Stimulated activated CD4-positive, alpha-beta T cell treated with anti-CD3 and anti-CD28 coated beads, Interleukin-2, amount 100 ng/mL, for 48 hours (primary cell): ENCODE results near the gene CDH23.

Experiments
- DNase-seq, 2 donors: peaks; one replicate each; pipeline ENCODE4 v3.0.0-alpha.2; 2020

The CDH23 gene

DNA sequence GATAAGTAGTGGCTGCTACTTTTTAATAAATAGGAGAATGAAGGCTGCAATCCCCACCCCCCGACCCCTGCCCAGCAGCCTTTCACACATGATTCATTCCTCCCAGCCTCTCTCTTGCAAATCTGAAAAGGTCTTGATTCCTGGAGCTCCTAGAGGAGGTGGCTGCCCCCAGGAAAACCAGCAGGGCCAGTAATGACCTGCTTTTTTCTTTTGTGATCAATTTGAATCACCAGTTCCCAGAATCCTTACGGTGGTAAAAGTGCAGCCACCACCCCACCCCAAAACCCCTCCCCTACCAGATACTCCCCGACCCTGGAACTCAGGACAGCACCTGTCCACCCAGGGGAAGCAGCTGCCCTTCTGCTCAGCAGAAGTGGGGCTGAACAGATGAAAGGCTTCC is 213.9 kb downstream of the CDH23 start:
- no peak for DNase-seq

DNA sequence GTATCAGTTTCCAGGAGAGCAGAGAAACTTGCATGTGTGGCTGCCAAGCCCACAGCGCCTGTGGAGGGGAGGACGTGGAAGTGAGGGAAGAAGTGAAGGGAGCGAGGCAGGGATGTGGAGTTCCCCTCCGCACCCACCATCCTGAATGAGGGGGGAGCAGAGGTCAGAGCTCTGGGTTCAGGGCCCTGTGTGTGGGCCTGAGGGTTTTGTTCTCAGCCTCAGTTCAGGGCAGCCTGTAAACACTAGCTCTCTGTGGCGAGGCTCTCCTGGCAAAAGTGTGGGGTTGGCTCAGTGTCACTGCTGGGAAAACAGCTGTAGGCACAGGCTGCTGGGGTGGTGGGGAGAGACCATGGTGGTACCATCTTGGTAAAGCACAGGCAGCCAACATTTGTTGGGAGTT is 214.4 kb downstream of the CDH23 start:
- no peak for DNase-seq

DNA sequence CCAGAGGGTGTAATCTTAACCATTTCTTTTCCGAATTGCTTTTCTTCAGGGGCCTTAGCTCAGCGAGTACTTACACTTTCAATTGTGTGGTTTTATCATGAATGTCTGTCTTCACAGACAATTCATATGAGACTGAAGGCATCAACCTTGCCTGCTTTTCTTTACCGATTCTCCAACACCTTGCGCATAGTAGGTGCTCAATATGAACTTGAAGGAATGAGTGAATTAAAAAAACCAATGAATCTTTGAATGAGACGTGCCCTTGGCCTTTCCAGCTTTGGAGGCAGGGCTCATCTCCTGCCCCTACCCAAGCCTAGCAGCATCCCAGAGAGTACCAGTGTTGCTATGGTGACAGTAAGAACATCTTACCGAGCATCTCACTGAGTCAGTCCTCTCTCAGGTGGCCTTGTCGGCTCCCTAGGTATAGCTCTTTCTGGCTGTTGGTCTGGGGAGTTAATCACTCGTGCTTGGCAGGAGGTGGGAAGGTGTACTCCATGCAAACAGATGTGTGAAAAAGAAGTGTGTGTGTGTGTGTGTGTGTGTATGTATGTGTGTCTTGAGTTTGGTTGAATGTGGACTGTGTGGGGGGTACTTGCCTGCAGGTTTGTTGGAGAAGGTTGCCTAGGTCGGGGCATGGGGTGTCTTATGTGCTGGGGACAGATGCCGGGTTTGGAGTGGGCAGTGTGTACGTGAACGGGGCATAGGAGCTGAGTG is 215.1 kb downstream of the CDH23 start:
- no peak for DNase-seq

DNA sequence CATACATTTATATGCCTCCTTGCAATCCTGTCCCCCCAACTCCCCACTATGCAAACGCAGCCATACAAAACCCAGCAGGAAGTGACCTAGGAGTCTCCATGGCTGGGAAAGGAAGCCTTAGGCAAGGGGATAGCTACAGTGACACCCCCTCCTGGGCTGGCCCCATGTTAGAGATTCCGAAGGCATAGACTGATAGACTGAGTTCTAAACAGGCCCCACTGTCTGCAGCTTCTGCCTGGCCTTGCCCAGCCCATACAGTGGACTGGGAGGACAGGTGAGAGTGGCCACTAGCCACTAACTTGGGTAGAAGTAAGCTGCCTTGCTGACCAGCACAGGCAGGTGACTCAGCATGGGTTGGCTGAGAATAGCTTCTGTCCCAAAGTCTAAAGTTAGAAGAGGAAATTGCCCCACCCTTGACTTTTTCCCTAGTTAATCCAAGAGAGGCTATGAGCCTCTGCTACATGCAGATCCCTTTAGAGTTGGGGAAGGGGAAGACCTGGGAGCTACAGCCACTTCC is 216.6 kb downstream of the CDH23 start:
- no peak for DNase-seq

DNA sequence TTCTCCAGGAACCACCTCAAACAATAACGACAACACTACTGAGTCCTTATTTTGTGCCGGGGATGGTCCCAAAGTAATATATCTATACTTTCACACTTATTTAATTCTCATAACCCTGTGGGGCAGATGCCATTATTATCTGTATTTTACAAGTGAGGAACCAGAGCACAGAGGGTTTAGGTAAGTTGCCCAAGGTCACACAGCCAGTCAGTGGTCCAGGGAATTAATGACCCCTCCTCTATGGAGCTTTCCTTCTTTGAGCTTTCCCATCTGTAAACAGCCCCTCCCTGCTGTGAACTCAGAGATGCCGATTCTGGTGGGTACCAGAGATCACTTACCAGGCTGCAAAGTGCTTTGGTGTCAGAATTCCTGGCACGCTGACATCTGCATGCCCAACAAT is 217.2 kb downstream of the CDH23 start:
- DNase-seq, result no peak

DNA sequence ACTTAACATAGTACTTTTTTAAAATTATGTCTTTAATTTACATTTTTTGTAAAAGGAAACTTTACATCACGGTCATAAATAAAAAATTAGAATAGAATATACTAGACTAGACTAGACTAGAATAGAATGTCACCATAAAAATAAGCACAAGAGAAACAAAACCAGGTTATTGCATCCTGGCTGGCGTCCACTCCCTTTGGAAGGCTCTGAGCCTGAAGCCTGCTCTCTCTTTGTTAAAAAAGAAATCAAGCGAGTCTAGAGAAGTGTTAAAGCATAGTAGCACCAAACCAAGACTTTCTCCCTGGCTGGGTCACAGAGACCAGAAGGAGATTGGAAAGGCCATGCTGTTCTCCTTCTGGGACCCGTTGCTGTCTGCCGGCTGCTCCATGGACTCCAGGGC is 218.2 kb downstream of the CDH23 start:
- no peak for DNase-seq

DNA sequence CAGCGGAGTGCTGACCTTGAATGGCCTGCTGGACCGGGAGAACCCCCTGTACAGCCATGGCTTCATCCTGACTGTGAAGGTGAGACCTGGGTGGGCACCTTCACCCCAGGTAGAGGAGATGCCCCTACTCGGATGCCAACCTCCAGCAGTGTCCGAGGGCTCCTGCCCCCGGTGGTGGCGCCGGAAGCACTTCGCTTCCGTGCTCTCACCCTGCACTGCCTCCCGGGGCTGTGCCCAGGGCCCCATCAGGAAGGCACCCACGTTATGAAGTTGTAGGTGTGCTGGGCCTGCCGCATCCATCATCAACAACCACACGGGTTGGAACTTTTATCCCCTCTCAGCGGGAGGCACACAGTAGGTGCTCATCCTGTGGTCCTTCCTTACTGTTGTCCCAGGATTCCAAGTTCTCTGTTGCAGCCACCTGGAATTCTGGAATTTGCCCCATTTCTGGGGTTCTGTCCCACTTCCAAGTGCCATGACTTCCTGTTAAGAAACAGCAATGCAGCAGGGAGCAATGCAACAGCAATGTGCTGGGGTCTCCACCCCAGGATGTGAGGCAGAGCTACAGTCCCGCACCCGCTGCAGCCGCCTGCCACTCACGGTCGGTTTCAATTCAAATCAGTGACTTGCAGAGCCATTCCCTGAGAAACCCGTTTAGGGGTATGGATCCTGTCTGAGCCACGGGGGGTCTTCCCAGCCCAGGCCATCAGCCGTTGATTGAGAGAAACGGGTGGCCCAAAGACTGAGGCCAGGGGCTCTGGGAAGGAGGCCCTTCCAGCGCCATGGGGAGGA is 219.0 kb downstream of the CDH23 start:
- no peak for DNase-seq

DNA sequence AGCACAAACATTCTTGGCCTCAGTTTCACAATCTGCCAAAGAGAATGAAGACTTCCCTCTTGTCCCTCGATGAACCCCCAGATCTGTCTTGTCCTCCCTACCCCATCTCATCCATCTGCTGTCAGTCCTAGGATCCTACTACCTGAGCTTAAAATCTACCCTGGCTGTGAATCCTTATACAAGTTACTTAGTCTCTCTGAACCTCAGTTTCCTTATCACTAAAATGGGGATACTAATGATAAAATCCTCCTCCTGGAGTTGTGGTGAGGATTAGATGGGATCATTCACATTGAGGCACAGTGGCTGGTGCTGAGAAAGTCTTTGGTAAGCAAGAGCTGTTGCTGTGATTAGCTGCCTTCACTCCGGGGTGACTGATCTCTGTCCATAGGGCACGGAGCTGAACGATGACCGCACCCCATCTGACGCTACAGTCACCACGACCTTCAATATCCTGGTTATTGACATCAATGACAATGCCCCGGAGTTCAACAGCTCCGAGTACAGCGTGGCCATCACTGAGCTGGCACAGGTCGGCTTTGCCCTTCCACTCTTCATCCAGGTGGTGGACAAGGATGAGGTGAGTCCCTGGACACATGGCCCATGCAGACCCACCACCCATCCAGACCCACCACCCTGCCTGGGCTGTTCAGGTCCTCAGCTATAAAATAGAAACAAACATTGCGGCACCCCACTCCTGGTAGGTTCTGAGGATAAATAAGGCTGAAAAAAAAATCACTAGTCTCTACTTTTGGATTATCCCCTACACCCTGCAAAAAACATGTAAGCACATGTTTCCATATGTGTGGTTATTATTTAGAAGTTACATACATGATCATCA is 220.3 kb downstream of the CDH23 start:
- no peak for DNase-seq

DNA sequence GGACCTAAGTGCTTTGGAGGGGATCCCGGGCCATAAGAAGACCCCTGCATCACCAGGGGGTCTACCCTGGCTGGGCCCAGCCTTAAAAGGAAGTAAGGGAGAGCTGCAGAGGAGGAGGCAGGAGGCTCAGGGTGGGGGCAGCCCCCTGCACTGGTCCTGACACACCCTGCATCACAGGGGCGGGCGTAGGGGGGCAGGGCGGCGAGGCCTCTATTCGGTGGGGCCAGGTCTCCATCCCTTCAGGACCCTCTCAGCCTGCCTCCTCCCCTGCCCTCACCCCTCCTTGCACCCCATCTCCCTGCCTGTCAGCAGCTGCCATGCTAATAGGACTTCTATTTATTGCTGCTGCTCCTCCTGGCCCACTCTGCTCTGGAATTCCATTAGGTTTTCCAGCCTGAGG is 221.5 kb downstream of the CDH23 start:
- DNase-seq, result no peak

DNA sequence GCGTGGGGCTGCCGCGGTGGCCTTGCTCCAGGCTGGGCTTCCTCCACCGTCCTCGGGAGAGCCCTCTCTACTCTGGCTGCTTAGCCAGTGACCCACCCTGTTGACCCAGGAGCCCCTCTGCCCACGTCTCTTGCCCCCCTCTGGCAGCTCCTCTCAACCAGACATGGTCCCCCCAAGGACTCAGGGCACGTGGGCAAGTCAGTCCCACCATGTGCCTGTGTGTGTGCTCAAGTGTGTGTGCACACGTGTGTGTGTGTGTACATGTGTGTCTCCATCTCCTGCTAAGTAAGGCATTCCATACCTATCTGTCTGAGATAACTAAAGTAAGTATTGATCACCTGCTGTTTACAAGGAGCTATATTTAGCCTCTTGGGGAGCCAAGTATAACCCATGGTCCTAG is 221.9 kb downstream of the CDH23 start:
- DNase-seq, result no peak

DNA sequence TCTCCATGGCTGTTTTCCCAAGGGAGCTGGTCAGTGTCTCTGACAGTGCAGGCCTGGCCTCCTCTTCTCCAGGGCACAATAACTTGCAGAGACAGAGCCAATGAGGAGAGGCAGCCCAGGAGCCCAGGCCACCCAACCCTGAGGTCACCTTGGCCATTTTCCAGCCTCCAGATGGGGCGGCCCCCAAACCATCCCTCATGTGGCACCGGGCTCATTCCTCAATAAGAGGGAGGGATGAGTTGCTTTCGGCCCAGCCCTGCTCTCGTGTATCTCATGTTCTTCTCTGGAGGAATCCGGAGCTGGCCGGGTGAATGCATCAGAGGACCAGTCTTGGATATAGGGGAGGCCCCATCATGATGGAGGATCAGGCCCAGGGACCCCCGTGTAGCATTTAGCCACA is 223.9 kb downstream of the CDH23 start:
- DNase-seq, result no peak

DNA sequence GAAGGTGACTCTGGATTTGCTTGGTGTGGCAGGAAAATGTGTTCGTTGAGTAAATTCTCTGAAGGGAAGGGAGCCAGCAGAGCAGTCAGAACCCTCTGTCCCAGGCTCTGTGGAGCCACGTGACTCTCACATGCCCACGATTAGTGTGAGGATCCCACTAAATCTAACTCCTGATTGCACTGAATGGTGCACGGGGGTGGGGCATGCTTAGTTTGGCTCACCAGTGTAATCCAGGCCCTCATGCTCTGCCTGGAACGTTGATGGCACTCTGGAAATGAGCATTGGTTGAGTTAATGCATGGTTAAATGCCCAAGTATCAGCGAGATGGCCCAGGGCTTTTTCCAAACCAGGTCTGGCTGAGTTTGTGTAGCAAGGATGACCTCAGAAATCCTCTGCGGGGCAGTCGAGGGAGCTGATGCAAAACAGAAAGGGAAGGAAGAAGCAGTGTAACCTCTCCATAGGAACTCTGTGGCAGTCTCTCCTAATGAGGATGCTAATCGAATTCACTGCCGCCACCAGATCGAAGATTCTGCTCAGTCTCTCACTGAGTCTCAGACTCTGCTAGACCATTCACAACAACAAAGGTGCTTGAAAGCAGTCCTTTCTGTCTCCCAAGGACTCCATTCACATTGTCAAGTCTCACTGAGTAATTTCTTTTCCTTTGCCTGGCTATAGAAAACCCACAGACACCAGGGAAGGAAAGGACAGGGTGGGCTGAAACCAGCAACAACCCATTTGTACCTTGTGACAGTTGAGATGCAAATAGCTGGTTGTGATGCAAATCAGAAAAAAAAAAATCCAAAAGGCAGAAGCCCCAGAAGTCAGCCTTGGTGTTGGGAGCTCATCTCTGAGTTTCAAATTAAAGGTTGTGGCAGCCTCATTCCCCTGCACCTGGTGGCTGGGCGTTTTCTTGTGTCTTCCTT is 224.8 kb downstream of the CDH23 start:
- no peak for DNase-seq

DNA sequence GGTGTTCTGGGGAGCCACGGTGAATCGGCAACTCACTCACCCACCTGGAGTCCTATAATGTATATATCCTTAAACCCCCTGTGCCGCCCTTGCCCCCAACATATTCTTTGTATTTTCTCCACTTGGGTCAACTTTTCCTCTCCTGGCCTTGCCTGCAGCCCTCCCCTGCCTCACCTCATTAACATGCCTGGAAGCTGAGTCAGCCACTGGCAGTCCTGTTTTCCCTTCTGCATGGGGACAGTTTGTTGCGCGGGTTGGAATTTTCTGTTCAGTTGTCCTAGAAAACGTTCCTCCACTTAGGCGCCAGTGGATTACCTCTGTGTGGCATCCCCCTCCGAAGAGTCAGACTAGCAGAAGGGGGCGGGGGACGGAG is 225.4 kb downstream of the CDH23 start:
- no peak for DNase-seq

DNA sequence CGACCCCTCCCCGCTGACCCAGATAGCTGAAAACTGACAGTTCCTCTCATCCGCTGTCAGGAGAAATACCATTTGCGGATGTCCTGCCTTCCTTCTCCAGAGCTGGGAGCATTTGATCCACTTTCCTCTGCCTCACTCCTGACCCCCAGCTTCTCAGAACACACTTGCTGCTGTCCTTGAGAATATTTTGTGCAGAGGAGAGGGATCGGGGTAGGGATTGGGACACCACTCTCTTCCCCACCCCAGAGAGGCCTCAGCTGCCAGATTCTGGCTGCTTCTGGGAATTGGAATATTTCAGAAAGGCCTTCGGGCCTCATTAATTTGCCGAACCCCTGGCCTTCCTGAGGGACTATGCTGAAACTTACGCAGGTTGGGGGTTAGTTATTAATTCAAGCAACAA is 225.9 kb downstream of the CDH23 start:
- DNase-seq, result no peak

DNA sequence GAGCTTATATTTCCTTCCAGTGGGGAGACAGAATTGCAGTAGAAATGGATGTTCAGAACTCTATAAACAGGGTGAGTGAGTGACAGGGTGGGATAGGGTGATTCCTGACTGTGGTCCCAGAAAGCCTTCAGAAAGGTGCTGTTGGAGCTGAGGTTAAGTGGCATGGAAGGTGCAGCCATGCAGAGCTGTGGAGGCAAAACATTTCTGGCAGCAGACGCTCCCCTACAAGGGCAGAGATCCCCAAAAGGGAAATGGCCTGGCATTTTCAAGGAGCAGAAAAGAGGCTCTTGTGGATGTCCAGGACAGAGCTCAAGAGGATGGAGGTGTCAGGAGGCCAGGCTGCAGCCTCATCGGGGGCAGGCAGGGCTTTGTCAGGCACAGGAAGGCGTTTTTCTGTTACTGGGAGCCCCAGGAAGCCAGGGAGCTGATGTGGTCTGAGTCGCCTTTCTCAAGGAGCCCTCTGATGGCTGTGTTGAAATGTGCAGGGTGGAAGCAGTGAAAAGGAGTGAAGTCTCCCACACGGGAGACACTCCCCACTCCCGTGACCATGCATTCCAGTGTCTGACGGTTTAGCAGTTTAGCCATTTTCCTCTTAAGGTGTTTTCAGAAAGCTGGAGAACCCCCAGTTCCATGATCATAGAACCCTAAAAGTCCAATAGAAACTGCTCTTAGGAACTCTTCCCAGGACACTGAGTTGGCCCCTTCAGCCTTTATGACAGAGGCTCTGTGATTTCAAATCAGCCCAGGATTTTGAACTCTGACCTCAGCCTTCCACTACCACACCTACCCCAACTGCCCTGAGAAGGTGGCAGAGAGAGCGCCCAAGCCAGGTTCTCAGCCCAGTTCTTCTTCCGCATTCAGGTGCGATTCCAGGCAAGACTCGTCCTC is 226.6 kb downstream of the CDH23 start:
- DNase-seq, result no peak

DNA sequence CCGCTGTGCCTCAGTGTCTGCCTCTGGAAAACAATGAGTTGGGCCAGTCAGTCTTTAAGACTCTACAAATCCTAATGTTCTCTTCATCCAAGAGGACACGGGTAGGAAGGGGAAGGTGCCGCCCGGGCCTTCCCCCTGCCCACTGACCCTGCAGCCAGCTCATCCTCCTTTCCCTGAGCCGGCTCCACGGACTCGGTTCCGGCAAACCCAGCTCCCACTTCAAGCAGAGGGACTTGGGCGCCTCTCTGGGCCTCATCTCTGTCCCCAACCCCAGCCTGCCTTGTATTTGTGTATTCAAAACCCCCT is 227.2 kb downstream of the CDH23 start:
- DNase-seq, result no peak

DNA sequence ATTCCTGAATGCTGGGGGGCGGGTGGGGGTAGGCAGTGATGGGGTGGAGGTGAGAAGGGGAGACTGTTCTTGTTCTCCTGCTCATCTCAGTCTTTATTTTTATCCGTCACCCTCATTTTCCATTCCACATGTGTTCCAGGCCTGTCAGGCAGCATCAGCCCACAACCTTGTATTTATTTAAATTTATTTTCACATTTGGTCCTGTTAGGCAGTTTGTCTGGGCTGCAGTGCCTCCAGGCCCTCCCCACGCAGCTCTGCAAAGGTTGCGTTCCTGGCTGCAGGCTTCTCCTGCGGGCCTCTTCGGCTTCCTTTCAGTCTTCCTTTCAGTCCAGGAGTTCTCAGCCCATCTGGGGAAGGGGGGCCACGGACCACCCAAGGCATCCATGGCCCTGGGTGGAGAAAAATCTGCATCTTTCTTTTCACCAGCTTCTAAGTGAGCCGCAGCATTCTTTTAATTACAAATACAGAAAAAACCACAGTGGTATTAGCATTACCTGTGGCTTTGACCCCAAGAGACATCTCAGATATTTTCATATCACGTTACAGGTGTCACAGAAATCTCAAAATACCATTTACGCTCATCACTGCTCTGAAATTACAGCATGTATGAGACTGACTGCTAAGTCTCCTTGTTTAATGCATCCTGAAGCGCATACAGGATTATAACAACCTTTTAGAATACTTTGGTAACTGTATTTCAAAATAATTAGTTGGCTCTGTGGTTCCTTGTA is 228.9 kb downstream of the CDH23 start:
- DNase-seq, result no peak

DNA sequence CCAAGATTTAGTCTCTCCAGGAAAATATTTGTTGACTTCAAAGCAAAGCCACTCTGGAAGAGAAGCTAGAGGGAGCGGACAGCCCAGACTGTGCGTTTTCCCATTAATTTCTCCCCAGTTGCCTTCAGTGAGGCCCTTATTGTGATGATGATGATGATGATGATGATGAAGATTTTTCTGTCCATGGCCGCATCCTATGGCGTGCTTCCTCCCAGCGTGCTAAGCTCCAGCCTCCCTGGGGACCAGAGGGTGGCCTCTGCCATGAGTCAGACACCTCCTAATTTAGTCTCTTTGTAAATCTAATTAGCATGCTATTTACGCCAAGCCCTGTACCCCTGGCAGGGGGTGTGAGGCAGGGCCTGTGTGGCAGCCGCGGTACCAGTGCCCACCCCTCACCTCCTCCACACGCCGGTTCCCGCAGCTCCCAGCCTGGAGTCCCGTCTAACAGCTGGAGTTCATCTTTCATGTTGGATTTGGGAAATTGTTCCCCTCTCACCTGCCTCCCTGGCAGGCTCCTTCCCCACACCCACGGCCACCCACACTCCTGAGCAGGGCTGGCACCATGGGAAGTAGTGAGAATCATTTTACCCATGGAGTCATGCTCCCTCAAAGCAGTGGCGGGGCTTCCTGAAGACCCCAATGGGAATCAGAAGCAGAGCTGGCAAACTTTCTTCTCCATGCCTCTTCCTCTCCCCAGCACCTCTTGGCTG is 230.7 kb downstream of the CDH23 start:
- no peak for DNase-seq

DNA sequence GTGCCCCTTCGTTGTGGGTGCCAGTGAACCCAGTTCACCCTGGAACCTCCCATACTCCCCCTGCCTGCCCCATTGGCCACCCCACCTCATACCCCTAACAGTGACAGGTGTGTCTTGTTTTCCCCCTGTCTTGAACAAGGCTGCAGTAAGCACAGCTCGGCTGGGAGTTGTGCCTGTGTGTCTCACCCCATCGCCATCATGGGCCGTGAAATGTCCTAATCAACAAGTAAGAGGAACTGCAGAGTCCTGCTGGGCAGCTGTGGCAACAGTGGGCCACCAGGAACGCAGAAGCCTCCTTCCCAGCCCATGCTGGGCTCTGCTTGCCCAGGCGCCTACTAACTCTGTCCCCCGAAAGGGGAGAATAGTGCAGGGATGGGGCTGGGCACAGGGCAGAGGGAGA is 231.2 kb downstream of the CDH23 start:
- no peak for DNase-seq

DNA sequence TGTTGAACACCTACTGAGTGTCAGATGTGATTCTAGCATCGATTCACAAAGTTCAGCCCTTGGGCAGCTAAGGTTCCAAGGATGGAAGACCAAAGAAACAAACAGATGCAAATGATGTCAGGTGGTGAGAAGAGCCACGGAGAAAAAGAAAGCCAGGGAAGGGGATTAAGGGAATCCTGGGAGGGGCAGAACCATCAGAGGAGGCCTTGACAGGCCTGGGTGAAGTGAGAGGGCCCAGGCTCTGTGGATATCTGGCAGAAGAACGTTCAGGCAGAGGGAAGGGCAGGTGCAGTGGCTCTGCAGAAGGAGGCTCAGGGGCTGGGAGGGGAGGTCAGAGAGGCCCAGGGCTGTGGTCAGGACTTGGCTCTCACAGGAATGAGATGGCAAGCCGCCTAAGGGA is 232.4 kb downstream of the CDH23 start:
- DNase-seq, result no peak
